ENCODE results near the gene MDN1.
A peak's percentile ranks its signal among the peaks of the same experiment; 100 is the strongest.
"Not testable (repeated sequence)": the region's sequence is repeated elsewhere in the genome, so short reads cannot be mapped to it uniquely, and the experiment has no call there.

The MDN1 gene

GRCh38 chr6:89819336-89820130 lies at the start of gene MDN1:
MDN1 (minus strand) TSS chr6:89819794; CDS start chr6:89819607, 187 bp downstream.
- Histone ChIP-seq H4K20me1 (peaks cover 0 to 42% (median 27%) of the 10 kb centered on the region in 11 experiments; a peak in 15 of 22 replicates), H3K9me3 (replicated peaks in 1 of 11) (no peaks in the 10 kb centered on the region), H3K4me1 (peaks cover 14 to 30% (median 21%) of the 10 kb centered on the region in 10 experiments; a peak in 18 of 20 replicates), H3K4me3 (peak within 1 kb of the TSS; percentile 79 to 88 (median 82)), H3K27ac (peak within 1 kb of the TSS; percentile 46 to 89 (median 87); a peak in 21 of 22 replicates), H3K4me2 (peak within 1 kb of the TSS; percentile 71 to 79 (median 75)), H3K27me3 (no peaks in the 10 kb centered on the region), H3K9ac (peak within 1 kb of the TSS; percentile 78 to 90 (median 83)), H3K36me3 (no peaks in the 10 kb centered on the region; a peak in 1 of 22 replicates)
- no peak for TF ChIP-seq Cebpa-rat (IDR thresholded peaks at IDR 0.05)

- no peak overlapping the region for H3K9ac ChIP-seq
- H3K4me1 ChIP-seq = peaks cover 0 to 8% (median 0%) of the 10 kb centered on the region in 10 experiments; a peak in 2 of 20 replicates
- no peaks in the 10 kb centered on the region for H3K9me3 ChIP-seq (replicated peaks in 1 of 11)
- no peaks in the 10 kb centered on the region for H3K27me3 ChIP-seq
- no peak overlapping the region for H3K27ac ChIP-seq
- TF ChIP-seq Cebpa-rat (IDR thresholded peaks at IDR 0.05) = no peak
- no peaks in the 10 kb centered on the region for H4K20me1 ChIP-seq
- H3K4me3 ChIP-seq = no peak overlapping the region
- no peak overlapping the region for H3K4me2 ChIP-seq
- H3K36me3 ChIP-seq = peaks cover 16 to 95% (median 74%) of the 10 kb centered on the region in 11 experiments; a peak in 21 of 22 replicates
Measured at GRCh38 chr6:89866024-89866678, 46.6 kb upstream of the MDN1 start.

GRCh38 chr6:89862698-89863097 lies 43.1 kb upstream of the MDN1 start:
- Histone ChIP-seq H3K4me3 (no peak overlapping the region), H3K27ac (no peak overlapping the region), H3K9me3 (replicated peaks in 1 of 11) (no peaks in the 10 kb centered on the region), H3K27me3 (no peaks in the 10 kb centered on the region), H3K36me3 (peaks cover 18 to 100% (median 84%) of the 10 kb centered on the region in 11 experiments; a peak in 21 of 22 replicates), H3K4me2 (no peak overlapping the region), H3K9ac (no peak overlapping the region), H3K4me1 (peaks cover 0 to 22% (median 0%) of the 10 kb centered on the region in 10 experiments; a peak in 5 of 20 replicates), H4K20me1 (no peaks in the 10 kb centered on the region)
- no peak for TF ChIP-seq Cebpa-rat (IDR thresholded peaks at IDR 0.05)

- Histone ChIP-seq H3K4me3 (no peak overlapping the region), H3K36me3 (peaks cover 14 to 100% (median 84%) of the 10 kb centered on the region in 11 experiments; a peak in 21 of 22 replicates)
Measured at GRCh38 chr6:89862273-89862672, 42.7 kb upstream of the MDN1 start.

GRCh38 chr6:89859744-89860143 lies 40.1 kb upstream of the MDN1 start:
- peak overlapping the region in 2 of 11 experiments; percentile 33 to 37; a peak in 2 of 22 replicates for H3K4me2 ChIP-seq
- no peak for TF ChIP-seq Cebpa-rat (IDR thresholded peaks at IDR 0.05)
- peaks cover 0 to 22% (median 0%) of the 10 kb centered on the region in 10 experiments; a peak in 5 of 20 replicates for H3K4me1 ChIP-seq
- H3K4me3 ChIP-seq = no peak overlapping the region
- no peaks in the 10 kb centered on the region for H4K20me1 ChIP-seq
- H3K9me3 ChIP-seq (replicated peaks in 1 of 11) = no peaks in the 10 kb centered on the region
- no peaks in the 10 kb centered on the region for H3K27me3 ChIP-seq
- H3K36me3 ChIP-seq = peaks cover 13 to 93% (median 75%) of the 10 kb centered on the region in 11 experiments; a peak in 20 of 22 replicates
- no peak overlapping the region for H3K27ac ChIP-seq
- no peak overlapping the region for H3K9ac ChIP-seq

More at GRCh38 chr6:89862273-89862672, 42.7 kb upstream of the MDN1 start:
- H3K27ac ChIP-seq = no peak overlapping the region
- no peaks in the 10 kb centered on the region for H3K9me3 ChIP-seq (replicated peaks in 1 of 11)
- no peaks in the 10 kb centered on the region for H3K27me3 ChIP-seq
- no peak overlapping the region for H3K4me2 ChIP-seq
- no peak for TF ChIP-seq Cebpa-rat (IDR thresholded peaks at IDR 0.05)
- H3K4me1 ChIP-seq = peaks cover 0 to 22% (median 0%) of the 10 kb centered on the region in 10 experiments; a peak in 5 of 20 replicates
- H4K20me1 ChIP-seq = no peaks in the 10 kb centered on the region
- H3K9ac ChIP-seq = no peak overlapping the region

GRCh38 chr6:89858041-89858440 lies 38.4 kb upstream of the MDN1 start:
- peaks cover 0 to 22% (median 0%) of the 10 kb centered on the region in 10 experiments; a peak in 5 of 20 replicates for H3K4me1 ChIP-seq
- no peaks in the 10 kb centered on the region for H3K9me3 ChIP-seq (replicated peaks in 1 of 11)
- no peak for TF ChIP-seq Cebpa-rat (IDR thresholded peaks at IDR 0.05)
- no peak overlapping the region for H3K9ac ChIP-seq
- no peak overlapping the region for H3K27ac ChIP-seq
- H3K4me3 ChIP-seq = no peak overlapping the region
- peaks cover 30 to 93% (median 69%) of the 10 kb centered on the region in 11 experiments; a peak in 21 of 22 replicates for H3K36me3 ChIP-seq
- H4K20me1 ChIP-seq = no peaks in the 10 kb centered on the region
- no peaks in the 10 kb centered on the region for H3K27me3 ChIP-seq
- H3K4me2 ChIP-seq = 0 out of 22 replicates have a peak overlapping the region, but pooled peaks of 1 of the 11 experiments have one; percentile 6

- no peak overlapping the region for H3K4me3 ChIP-seq
- no peaks in the 10 kb centered on the region for H3K27me3 ChIP-seq
- no peak overlapping the region for H3K27ac ChIP-seq
- peaks cover 25 to 80% (median 44%) of the 10 kb centered on the region in 11 experiments; a peak in 19 of 22 replicates for H3K36me3 ChIP-seq
- no peaks in the 10 kb centered on the region for H3K9me3 ChIP-seq (replicated peaks in 1 of 11)
- peaks cover 0 to 3% (median 0%) of the 10 kb centered on the region in 10 experiments; a peak in 2 of 20 replicates for H3K4me1 ChIP-seq
- no peak overlapping the region for H3K4me2 ChIP-seq
- TF ChIP-seq Cebpa-rat (IDR thresholded peaks at IDR 0.05) = no peak
- no peaks in the 10 kb centered on the region for H4K20me1 ChIP-seq
- no peak overlapping the region for H3K9ac ChIP-seq
Measured at GRCh38 chr6:89853068-89853467, 33.5 kb upstream of the MDN1 start.

- peaks cover 0 to 44% (median 9%) of the 10 kb centered on the region in 11 experiments; a peak in 11 of 22 replicates for H3K36me3 ChIP-seq
- not testable (repeated sequence) for H3K4me3 ChIP-seq; H3K4me2 ChIP-seq; H3K27ac ChIP-seq; H3K27me3 ChIP-seq; H3K4me1 ChIP-seq; H3K9ac ChIP-seq; H4K20me1 ChIP-seq; H3K9me3 ChIP-seq (replicated peaks in 1 of 11)
Measured at GRCh38 chr6:89847513-89847912, 27.9 kb upstream of the MDN1 start.

- TF ChIP-seq Cebpa-rat (IDR thresholded peaks at IDR 0.05) = no peak
- no peak overlapping the region for H3K4me3 ChIP-seq
- H3K36me3 ChIP-seq = peaks cover 0 to 17% (median 6%) of the 10 kb centered on the region in 11 experiments; a peak in 9 of 22 replicates
- H4K20me1 ChIP-seq = no peaks in the 10 kb centered on the region; a peak in 3 of 22 replicates
- no peaks in the 10 kb centered on the region for H3K27me3 ChIP-seq
- no peaks in the 10 kb centered on the region for H3K9me3 ChIP-seq (replicated peaks in 1 of 11)
- no peak overlapping the region for H3K4me2 ChIP-seq
- H3K27ac ChIP-seq = no peak overlapping the region
- H3K4me1 ChIP-seq = peaks cover 0 to 10% (median 5%) of the 10 kb centered on the region in 10 experiments; a peak in 9 of 20 replicates
- no peak overlapping the region for H3K9ac ChIP-seq
Measured at GRCh38 chr6:89843070-89843469, 23.5 kb upstream of the MDN1 start.
